Ovary (tissue), 3 donors: ENCODE results near the gene GDE1.

Experiments used
- POLR2A ChIP-seq: fragments of 450-650 bp; IDR thresholded peaks from one replicate; pipeline ENCODE4 v1.6.1; 2017; ENCODE audit warnings: antibody characterized with exemption, mild to moderate bottlenecking, moderate library complexity
- TF ChIP-seq, protein P1 (sequence below), 3 donors: fragments of 450-650 bp in 2 of 3; fragments of 200-600 bp in 1 of 3; IDR thresholded peaks; one replicate each; pipeline versions ENCODE4 v1.5.1 to v1.8.0; 2016 to 2022; ENCODE audit warnings: antibody characterized with exemption in 3 of 3, mild to moderate bottlenecking in 1 of 3
- donor health status: DM: no; HTN: no; CAD: no.

DNA sequence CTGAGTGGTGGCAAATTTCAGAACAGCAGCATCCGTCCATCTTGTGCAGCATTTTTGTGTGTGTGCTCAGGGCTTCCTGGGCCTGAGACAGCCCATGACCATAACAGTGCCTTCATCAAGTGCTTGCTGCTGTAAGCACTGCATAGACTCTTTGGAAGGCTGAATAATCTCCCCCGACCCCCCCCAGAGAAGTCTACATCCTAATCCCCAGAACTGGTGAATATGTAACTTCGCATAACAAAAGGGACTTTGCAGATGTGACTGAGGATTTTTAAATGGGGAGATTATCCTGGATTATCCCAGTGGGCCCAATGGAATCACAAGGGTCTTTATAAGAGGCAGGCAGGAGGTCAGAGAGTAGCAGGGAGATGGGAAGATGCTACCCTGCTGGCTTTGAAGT is 53.6 kb downstream of the GDE1 start:
- TF ChIP-seq, protein P1, sequence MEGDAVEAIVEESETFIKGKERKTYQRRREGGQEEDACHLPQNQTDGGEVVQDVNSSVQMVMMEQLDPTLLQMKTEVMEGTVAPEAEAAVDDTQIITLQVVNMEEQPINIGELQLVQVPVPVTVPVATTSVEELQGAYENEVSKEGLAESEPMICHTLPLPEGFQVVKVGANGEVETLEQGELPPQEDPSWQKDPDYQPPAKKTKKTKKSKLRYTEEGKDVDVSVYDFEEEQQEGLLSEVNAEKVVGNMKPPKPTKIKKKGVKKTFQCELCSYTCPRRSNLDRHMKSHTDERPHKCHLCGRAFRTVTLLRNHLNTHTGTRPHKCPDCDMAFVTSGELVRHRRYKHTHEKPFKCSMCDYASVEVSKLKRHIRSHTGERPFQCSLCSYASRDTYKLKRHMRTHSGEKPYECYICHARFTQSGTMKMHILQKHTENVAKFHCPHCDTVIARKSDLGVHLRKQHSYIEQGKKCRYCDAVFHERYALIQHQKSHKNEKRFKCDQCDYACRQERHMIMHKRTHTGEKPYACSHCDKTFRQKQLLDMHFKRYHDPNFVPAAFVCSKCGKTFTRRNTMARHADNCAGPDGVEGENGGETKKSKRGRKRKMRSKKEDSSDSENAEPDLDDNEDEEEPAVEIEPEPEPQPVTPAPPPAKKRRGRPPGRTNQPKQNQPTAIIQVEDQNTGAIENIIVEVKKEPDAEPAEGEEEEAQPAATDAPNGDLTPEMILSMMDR (IDR thresholded peaks at IDR 0.05), result no peak
- no peak for TF ChIP-seq POLR2A
